ENCODE data around the gene KRT74. TPM values are rescaled to one million over a fixed set of nuclear protein-coding genes. Genes with fewer than 3 reads are reported as not detected.

KRT74 gene
- total RNA-seq (2021) (not detected in 2 replicates), Bru-seq, nascent RNA (not detected), BruChase-seq, experiment 1, labeled RNA remaining after a 2-hour chase (not detected), BruChase-seq, experiment 2, labeled RNA remaining after a 6-hour chase (percentile 5 among the genes with signal in this experiment)
- long read RNA-seq = 0 reads

DNA sequence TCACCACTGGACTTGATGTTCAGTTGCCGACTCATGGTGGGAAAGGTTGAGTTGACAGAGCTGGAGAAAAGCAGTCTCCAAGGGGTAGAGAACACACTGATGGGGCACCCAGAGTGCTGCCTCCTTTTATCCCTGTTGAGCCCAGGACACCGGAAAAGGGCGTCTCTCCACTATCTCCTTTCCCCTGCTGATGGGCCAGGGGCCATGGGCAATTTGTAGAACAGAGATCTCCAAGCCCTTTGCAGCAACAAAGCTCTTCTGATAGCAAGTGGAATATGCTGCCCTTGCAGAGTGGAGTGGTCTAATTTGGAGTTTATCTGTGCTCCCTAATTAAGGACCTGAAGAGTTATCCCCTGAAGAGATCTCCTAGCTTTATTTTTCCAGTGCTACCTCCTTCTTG is at the start of gene KRT74:
Gene KRT74 (minus strand): TSS at position 101 of the 400 bp plus-strand sequence. CDS start 66 bp downstream, at position 35.
- Histone ChIP-seq H3K9me2 (ENCODE audit: insufficient read depth) (no peaks in the 10 kb centered on the region), H4K20me1 (ENCODE audit: insufficient read depth) (no peaks in the 10 kb centered on the region), H3K79me2 (ENCODE audit: low read depth) (no peaks in the 10 kb centered on the region), H3K9me3 (ENCODE audit: insufficient read depth, low read depth) (no peaks in the 10 kb centered on the region), H3K27me3 (ENCODE audit: insufficient read depth, low read depth) (no peaks in the 10 kb centered on the region), H3K4me1 (replicated peaks; ENCODE audit: insufficient read depth) (no peaks in the 10 kb centered on the region), H3K27ac (no peak within 1 kb of the TSS), H2AFZ (no peak within 1 kb of the TSS), H3F3A (ENCODE audit: insufficient read depth, low read depth) (no peaks in the 10 kb centered on the region), H3K4me2 (no peak within 1 kb of the TSS), H3K4me3 (no peak within 1 kb of the TSS), H3K36me3 (ENCODE audit: low read depth) (no peaks in the 10 kb centered on the region)
- no peak for DNase-seq
- ChIA-PET CTCF (no interaction called here), POLR2A (ENCODE audit: unreplicated experiment) (no interaction called here)
- no peak for TF ChIP-seq EZH2 (IDR thresholded peaks at IDR 0.05; ENCODE audit: low read depth)
- TF ChIP-seq, protein P1, sequence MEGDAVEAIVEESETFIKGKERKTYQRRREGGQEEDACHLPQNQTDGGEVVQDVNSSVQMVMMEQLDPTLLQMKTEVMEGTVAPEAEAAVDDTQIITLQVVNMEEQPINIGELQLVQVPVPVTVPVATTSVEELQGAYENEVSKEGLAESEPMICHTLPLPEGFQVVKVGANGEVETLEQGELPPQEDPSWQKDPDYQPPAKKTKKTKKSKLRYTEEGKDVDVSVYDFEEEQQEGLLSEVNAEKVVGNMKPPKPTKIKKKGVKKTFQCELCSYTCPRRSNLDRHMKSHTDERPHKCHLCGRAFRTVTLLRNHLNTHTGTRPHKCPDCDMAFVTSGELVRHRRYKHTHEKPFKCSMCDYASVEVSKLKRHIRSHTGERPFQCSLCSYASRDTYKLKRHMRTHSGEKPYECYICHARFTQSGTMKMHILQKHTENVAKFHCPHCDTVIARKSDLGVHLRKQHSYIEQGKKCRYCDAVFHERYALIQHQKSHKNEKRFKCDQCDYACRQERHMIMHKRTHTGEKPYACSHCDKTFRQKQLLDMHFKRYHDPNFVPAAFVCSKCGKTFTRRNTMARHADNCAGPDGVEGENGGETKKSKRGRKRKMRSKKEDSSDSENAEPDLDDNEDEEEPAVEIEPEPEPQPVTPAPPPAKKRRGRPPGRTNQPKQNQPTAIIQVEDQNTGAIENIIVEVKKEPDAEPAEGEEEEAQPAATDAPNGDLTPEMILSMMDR (conservative IDR thresholded peaks at IDR 0.05) = no peak
- intact Hi-C loops (cut with micrococcal nuclease; ENCODE audit: unreplicated experiment) = no loop called here
- no TSS peak for BruUV-seq (replicated peaks)

DNA sequence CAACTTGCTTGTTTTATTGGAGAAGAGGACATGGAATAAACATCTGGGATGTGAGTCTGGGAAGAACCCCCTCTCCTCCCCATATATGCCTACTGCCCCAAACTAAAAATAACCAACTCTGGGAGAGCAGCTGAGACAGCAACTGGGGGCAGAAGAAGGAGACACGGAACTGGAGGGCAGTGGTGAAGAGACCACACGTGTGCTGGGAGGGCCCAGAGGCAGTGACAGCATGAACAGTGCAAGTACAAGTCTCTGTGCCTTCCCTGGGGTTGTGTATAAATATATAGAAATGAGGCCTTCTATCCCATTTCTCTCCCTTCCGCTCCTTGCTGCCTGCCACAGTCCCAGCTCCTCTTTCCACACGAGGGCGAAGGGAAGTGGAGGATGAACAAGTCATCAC is 48.7 kb upstream of the KRT74 start:
- H2AFZ ChIP-seq = no peak overlapping the region
- intact Hi-C loops (cut with micrococcal nuclease; ENCODE audit: unreplicated experiment) = no loop called here
- no peak for DNase-seq
- no peaks in the 10 kb centered on the region for H3K9me3 ChIP-seq (ENCODE audit: insufficient read depth, low read depth)
- ChIA-PET POLR2A (ENCODE audit: unreplicated experiment) (no interaction called here), CTCF (no interaction called here)
- no peaks in the 10 kb centered on the region for H3F3A ChIP-seq (ENCODE audit: insufficient read depth, low read depth)
- H3K4me2 ChIP-seq = no peak overlapping the region
- H3K36me3 ChIP-seq (ENCODE audit: low read depth) = no peaks in the 10 kb centered on the region
- no peaks in the 10 kb centered on the region for H3K27me3 ChIP-seq (ENCODE audit: insufficient read depth, low read depth)
- H3K79me2 ChIP-seq (ENCODE audit: low read depth) = no peaks in the 10 kb centered on the region
- no peak overlapping the region for H3K27ac ChIP-seq
- H3K9me2 ChIP-seq (ENCODE audit: insufficient read depth) = no peaks in the 10 kb centered on the region
- TF ChIP-seq, protein P1 (conservative IDR thresholded peaks at IDR 0.05) = no peak
- TF ChIP-seq EZH2 (IDR thresholded peaks at IDR 0.05; ENCODE audit: low read depth) = no peak
- no peaks in the 10 kb centered on the region for H4K20me1 ChIP-seq (ENCODE audit: insufficient read depth)
- BruUV-seq (replicated peaks) = no TSS peak
- H3K4me1 ChIP-seq (replicated peaks; ENCODE audit: insufficient read depth) = no peaks in the 10 kb centered on the region; the same call in 1 of the 2 replicates
- no peak overlapping the region for H3K4me3 ChIP-seq

- TF ChIP-seq, protein P1 (conservative IDR thresholded peaks at IDR 0.05) = no peak
- no peak for TF ChIP-seq EZH2 (IDR thresholded peaks at IDR 0.05; ENCODE audit: low read depth)
- Histone ChIP-seq H3K27ac (no peak overlapping the region), H2AFZ (no peak overlapping the region), H3K36me3 (ENCODE audit: low read depth) (no peaks in the 10 kb centered on the region), H3K4me2 (no peak overlapping the region), H3K9me2 (ENCODE audit: insufficient read depth) (no peaks in the 10 kb centered on the region), H3K79me2 (ENCODE audit: low read depth) (no peaks in the 10 kb centered on the region), H3K4me1 (replicated peaks; ENCODE audit: insufficient read depth) (no peaks in the 10 kb centered on the region), H3K4me3 (no peak overlapping the region), H3K9me3 (ENCODE audit: insufficient read depth, low read depth) (no peaks in the 10 kb centered on the region), H4K20me1 (ENCODE audit: insufficient read depth) (no peaks in the 10 kb centered on the region), H3F3A (ENCODE audit: insufficient read depth, low read depth) (no peaks in the 10 kb centered on the region), H3K27me3 (ENCODE audit: insufficient read depth, low read depth) (no peaks in the 10 kb centered on the region; the same call in 1 of the 2 replicates)
- intact Hi-C loops (cut with micrococcal nuclease; ENCODE audit: unreplicated experiment) = no loop called here
- no peak for DNase-seq
- no TSS peak for BruUV-seq (replicated peaks)
- POLR2A ChIA-PET (ENCODE audit: unreplicated experiment) = no interaction called here
- CTCF ChIA-PET = no interaction called here
Measured at GRCh38 chr12:52618866-52619265, 45.2 kb upstream of the KRT74 start.

All from PC-9 (cell line).